Measurements from ENCODE around the gene KTI12.

The KTI12 gene

DNA sequence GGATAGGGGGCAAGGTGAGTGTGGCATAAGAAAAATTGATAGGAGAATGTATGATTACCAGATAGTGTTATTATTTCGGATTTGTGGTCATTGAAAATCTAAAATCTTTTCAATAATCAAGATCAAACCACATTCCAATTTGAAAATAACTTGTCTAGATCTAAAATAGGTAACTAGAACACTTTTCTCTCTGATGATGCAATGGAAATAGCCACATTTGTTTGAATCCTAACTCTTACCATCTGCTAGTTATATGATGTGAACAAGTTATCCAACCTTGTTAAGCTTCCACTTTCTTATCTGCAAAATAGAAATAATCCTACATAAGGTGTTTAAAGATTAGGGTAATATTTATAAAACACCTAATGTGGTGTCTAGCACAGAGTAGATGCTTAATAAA is 26.3 kb upstream of the KTI12 start:
- Histone ChIP-seq H3K4me3 (no peak overlapping the region), H3K27ac (no peak overlapping the region)
- TF ChIP-seq CTCF (IDR thresholded peaks at IDR 0.05), result no peak
- no peak for DNase-seq (ENCODE audit: low spot score)

- TF ChIP-seq CTCF (IDR thresholded peaks at IDR 0.05), result no peak
- DNase-seq (ENCODE audit: low spot score), result no peak
- Histone ChIP-seq H3K27ac (no peak overlapping the region), H3K4me3 (no peak overlapping the region)
Measured at GRCh38 chr1:52059321-52059720, 25.7 kb upstream of the KTI12 start.

- Histone ChIP-seq H3K4me3 (peak overlapping the region; percentile 100), H3K27ac (peak overlapping the region in 1 of 2 donors; percentile 98)
- DNase-seq (ENCODE audit: low spot score), result no peak
- TF ChIP-seq CTCF (IDR thresholded peaks at IDR 0.05), result no peak
Measured at GRCh38 chr1:52057876-52058415, 24.3 kb upstream of the KTI12 start.

DNA sequence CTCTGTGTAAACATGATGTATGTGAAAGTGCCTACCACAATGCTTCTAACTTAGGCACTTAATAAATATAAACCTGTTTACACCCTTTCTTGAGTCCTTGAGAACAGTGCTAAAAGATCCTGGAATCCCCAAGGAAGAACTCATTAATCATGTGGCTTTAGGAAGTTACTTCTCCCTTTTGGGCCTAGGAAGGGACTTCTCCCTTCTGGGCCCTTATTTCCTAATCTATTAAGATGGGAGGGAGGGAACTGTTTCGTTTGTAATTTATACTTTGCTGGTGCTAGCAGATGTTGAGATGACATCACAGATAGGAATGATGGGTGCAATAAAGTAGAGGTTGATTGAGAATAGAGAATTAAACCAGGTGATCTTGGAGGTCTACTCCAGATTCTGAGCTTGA is 23.6 kb upstream of the KTI12 start:
- no peak for DNase-seq (ENCODE audit: low spot score)
- H3K4me3 ChIP-seq, result peak overlapping the region; percentile 100
- TF ChIP-seq CTCF (IDR thresholded peaks at IDR 0.05), result no peak
- peak overlapping the region; percentile 89 to 98 for H3K27ac ChIP-seq

DNA sequence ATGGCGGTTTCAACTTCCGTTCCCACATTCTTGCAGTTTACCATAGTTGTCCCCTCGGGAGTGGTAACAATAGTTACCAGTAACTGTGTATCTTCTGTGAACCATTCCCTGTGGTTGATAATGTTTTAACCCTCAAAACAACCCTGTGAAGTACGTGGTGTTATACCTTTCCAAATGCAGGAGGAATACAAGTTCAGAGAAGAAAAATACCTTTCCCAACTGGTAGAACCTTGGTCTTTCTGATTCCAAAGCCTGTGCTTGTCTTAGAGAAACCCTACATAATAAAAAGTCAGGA is 23.3 kb upstream of the KTI12 start:
- no peak for TF ChIP-seq CTCF (IDR thresholded peaks at IDR 0.05)
- H3K4me3 ChIP-seq, result peak overlapping the region; percentile 100
- peak overlapping the region; percentile 89 to 98 for H3K27ac ChIP-seq
- no peak for DNase-seq (ENCODE audit: low spot score)

- no peak for TF ChIP-seq CTCF (IDR thresholded peaks at IDR 0.05)
Measured at GRCh38 chr1:52056163-52056936, 22.7 kb upstream of the KTI12 start, which contains the start of gene BTF3L4. Gene BTF3L4 (plus strand): TSS chr1:52056295. CDS start chr1:52059848, 3,553 bp downstream.

DNA sequence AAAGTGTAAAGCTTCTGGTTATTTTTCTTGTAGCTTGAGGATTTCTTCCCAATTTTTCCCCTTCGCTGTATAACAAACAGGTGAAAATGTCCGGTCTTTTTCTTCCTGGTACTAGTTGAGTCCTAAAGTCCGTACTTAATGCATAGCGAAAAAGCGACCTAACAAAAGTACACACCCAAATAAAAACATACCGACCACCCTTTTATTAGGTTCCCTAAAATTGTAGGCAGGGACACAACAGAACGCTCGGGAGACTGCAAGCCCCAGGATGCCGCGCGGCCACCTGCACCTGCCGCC is 22.2 kb upstream of the KTI12 start:
- no peak for DNase-seq (ENCODE audit: low spot score)
- peak overlapping the region; percentile 100 for H3K4me3 ChIP-seq
- peak overlapping the region; percentile 89 to 98 for H3K27ac ChIP-seq
- TF ChIP-seq CTCF (IDR thresholded peaks at IDR 0.05), result no peak

More at GRCh38 chr1:52056163-52056936, 22.7 kb upstream of the KTI12 start, which contains the start of gene BTF3L4:
- DNase-seq (ENCODE audit: low spot score), result peak; percentile 95
- H3K4me3 ChIP-seq, result peak within 1 kb of the TSS; percentile 100
- peak within 1 kb of the TSS; percentile 89 to 98 for H3K27ac ChIP-seq

Measured in coronary artery (tissue), 2 donors.